ENCODE measurements around the gene PSRC1.

GRCh38 chr1:109259674-109260557 lies 23.0 kb downstream of the PSRC1 start:
- no peak for TF ChIP-seq CTCF (conservative IDR thresholded peaks at IDR 0.05; ENCODE audit: low read length)
- TF ChIP-seq EZH2phosphoT487 (IDR thresholded peaks at IDR 0.05; ENCODE audit: borderline replicate concordance), result no peak
